Inflammatory macrophage treated with lipopolysaccharide for 1 hour (primary cell): Measurements from ENCODE around the gene HOXD4.
A peak's percentile ranks its signal among the peaks of the same experiment; 100 is the strongest.

Experiments used
- DNase-seq, 2 donors: peaks; one replicate each; pipeline ENCODE4 v3.0.0-alpha.2; 2020 to 2022

Gene HOXD4

DNA sequence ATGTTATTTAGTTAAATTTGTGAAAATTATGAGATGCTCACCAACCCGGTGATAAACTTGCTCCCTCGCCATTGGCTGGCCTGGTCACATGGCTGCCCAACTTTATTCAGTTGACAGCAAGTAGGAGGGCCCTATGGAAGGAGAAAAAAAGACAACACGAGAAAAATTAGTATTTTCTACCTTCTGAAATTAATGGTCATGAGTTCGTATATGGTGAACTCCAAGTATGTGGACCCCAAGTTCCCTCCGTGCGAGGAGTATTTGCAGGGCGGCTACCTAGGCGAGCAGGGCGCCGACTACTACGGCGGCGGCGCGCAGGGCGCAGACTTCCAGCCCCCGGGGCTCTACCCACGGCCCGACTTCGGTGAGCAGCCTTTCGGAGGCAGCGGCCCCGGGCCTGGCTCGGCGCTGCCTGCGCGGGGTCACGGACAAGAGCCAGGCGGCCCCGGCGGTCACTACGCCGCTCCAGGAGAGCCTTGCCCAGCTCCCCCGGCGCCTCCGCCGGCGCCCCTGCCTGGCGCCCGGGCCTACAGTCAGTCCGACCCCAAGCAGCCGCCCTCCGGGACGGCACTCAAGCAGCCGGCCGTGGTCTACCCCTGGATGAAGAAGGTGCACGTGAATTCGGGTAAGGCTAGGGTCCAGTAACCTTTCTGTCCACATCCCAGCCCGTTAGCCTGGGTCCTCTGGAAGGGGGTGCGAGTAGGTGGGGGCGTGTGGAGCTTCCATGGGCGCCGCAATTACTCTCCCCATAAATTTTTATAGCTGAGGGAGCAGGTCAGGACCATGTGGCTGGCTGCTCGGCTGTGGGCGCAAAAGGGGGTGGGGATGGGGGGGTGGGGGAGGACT lies at the start of gene HOXD4:
TSS of gene HOXD4 (plus strand) at position 109 of the 846 bp plus-strand sequence. CDS start at position 193, 84 bp downstream.
- no peak for DNase-seq

DNA sequence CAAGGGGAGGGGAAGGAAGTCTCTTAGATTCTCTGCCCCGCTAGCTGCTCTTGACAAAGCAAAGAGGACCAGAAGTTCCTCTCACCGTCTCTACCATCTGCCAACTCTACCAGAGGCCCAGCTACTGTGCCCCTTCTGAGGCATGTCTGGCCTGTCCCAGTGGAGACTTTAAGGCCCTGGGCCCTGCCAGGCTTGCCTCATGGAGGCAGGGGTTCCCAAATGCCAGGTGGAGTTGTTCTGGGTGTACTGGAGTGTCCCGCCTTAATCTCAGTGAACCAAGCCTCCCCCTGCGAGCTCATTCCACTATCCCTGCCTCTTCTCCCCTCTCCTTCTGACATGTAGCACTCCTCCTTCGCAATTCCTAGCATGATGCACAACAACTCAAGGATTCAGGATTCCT lies 49.5 kb upstream of the HOXD4 start:
- DNase-seq = no peak

DNA sequence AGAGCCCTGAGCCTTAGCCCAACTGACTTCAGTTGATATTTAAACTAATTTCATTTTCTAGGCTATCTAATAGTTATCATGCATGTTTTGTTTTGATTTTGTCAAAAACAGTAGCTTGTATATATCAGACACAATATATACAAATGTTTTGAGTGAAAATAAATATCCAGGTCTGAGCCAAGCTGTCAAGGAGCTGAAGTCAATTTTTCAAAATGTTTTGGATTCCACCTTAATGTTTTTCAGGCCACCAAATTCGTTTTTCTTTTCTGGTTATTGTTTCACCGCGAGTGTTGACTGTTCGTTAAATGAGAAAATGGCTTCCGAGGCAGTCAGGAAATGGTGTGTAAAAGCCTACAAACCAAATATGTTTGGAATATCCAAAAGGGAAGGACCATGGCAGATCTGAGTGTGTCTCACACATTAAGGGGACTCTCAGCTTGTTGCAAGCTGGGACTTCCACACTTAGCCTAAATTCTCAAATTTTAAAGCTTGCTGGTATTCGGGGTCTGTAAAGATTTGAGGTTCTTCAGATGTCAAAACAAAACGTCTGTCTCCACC lies 49.0 kb upstream of the HOXD4 start:
- no peak for DNase-seq

DNA sequence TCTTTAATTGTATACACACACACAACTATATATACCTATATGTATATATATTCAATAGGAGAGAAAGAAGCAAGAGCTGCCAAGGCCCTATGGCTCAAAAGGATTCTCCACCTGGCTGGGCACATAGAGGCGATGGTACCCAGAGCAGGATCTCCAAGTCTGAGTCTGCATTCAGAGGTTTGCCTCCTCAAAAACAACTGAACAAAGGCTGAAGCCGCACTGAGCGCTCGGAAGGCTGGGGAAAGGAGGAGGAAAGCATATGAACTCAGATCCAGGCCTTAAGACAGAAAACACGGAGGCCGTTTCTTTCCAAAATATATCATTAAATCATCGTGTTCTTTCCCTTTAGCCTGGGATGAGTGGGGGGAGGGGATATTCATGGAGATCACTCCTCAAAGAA lies 48.2 kb upstream of the HOXD4 start:
- DNase-seq = no peak

DNA sequence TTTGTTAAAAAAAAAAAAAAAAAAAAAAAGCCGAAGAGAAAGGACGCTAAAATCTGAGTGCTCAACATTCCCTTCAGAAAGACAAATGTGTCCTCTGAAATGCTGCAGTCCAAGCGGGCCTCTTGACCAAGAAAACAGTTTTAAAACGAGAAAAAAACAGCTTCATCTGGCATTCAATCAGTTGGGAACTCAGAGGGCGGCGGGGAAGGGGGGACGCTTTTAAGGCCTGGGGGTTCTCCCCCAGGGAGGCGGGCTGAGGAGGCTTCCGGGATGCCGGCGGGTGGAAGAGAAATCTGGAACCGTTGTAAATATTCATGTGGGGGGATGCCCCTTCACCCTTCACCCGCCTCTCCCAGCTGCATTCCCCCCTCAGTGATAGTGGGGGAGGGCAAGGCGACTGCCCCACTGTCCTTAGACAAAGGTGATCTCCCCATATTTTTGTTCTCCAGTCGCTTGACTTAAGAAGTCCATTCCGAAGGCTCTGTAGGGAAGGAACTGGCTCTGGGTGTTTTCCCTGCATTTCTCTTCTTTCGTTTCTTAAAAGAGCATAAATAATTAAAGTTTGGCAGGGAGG lies 47.5 kb upstream of the HOXD4 start:
- no peak for DNase-seq

DNA sequence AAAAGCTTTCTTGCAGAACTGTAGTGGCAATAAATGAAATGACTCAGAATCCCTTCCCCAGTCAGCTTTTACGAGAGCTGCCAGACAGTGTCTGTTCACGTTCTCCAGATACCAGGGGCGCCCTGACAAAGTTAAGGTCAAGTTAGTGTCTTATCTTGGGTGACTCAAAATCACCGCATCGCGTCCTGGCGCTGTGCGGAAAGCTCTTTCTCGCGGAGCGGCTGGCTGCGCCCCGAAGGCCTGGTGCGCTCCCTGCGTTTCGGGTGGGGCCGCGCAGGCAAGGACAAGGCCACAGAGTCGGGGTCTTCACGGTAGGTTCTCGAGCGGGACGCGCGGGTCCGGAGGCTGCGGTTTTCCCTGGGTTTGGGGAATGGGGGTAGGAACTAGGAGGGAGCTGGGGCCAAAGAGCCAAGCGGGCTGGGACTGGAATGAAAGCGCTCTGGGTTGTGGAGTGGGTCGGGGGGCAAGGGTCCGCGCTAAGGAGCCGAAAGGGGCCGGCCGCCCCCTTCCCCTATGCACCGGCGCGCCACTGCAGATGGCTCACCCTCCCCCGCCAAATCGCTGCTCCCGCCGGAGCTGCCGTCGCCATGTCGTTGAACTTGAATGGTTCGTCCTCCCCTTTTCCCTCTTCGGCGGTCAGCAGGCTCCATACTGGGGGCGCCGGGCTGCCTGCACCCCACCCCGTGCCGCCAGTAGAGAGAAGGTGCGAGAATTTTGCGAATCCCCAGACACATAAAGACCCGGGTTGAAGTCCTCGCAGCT lies 46.9 kb upstream of the HOXD4 start:
- DNase-seq = no peak

DNA sequence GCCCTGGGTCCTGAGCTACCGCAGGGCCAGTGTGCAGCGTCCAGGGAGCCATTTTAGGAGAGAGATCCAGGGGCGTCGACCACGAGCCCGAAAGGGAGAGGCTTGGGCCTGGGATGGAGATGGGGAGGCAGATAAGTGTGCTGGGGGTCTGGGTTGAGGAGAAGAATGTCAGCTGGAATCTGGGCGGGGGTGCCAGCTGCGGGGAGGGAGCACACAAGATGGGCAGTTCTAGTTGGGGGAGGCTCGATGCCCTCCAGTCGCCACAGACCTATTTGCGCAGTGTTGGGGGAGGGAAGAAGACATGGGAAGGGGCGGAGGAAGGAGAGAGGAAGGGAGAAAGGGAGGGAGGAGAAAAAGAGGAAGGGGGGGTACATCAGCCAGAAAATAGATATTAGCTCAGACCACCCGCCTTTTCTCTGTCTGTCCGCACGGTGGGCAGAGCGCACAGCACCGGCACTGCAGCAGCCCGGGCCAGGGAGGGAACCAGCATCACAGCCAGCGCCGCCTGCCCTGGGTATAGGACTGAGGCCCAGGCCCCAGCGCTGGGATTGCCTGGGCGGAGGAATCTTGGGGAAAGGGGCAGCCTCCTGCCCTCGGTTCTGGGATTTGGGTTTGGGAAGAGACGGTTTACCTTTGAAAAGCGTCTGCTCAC lies 46.1 kb upstream of the HOXD4 start:
- no peak for DNase-seq

DNA sequence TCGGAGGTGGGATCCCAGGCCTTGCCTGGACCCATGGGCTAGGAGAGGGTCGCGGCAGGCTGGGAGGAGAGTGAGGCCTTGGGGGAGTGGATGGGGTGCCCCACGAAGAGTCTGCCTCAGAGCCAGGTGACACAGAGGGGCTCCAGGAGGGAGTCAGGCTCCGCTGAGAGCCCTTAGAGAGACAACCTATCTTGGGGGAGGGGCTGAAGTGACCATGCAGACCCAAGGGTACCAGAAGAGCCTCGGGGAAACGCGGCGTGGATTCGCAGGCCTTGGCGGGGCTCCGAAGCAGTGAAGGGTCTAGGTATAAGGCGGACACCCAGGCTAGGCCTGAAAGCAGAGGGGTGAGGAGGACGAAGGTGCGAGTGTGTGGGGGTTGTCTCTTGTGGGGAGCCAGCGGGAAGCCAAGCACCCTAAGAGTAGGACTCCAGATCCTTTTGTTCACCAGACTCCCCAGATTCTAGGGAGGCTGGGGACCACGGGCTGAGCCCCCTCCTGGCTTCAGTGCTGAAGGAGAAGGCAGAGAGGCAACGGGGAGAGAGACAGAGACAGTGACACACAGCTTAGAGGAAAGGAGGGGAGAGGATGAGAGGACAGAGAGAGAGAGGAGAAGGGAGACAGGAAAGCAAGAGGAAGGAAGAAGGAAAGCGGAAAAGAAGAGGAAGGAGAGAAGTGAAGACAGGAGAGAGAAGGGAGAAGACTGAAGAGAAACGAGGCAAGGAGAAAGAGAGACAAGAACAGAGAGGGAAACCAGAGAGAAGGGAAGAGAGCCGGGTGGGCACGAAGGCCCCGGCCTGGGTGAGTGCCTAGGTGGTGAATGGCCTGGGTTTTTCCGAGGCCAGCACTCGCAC lies 45.4 kb upstream of the HOXD4 start:
- no peak for DNase-seq

DNA sequence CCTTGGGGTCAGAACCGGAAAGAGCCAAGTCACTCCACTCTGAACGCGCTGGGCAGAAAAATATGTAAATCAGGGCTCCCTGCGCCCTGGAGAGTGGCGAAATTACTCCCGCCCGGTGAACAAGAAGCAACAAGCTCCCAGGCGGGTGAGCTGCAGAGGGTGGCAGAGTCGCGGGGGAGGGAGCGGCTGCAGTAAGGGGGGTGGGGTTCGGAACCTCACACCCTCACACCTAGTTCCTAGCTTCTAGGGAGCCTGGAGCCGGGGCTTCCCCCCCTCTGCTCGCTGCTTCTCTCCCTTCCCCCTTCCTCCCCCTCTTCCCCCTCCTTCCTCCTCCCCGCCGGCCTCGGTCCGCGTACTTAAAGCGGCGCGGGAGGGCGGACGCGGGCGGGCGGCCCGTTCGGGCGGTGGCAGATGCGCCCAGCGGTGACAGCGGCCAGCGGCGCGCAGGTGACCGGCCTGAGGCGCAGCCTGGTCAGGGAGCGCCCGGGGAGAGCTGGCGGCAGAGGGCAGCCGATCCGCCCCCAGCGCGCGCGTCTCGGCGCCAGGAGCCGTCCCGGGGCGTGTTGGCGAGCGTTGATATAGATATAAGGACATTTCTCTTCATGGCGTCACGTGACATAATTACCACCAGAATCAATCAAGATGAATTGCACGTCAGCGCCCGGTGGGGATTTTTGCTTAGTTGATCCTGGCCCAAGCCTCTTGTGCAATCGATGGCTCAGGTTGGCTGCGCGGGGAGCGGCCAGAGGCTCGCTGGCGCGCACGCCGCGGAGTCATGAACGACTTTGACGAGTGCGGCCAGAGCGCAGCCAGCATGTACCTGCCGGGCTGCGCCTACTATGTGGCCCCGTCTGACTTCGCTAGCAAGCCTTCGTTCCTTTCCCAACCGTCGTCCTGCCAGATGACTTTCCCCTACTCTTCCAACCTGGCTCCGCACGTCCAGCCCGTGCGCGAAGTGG lies 44.5 kb upstream of the HOXD4 start, which contains the start of gene HOXD11:
TSS of gene HOXD11 (plus strand) at position 700 of the 959 bp plus-strand sequence. CDS start at position 776, 76 bp downstream.
- DNase-seq = no peak

DNA sequence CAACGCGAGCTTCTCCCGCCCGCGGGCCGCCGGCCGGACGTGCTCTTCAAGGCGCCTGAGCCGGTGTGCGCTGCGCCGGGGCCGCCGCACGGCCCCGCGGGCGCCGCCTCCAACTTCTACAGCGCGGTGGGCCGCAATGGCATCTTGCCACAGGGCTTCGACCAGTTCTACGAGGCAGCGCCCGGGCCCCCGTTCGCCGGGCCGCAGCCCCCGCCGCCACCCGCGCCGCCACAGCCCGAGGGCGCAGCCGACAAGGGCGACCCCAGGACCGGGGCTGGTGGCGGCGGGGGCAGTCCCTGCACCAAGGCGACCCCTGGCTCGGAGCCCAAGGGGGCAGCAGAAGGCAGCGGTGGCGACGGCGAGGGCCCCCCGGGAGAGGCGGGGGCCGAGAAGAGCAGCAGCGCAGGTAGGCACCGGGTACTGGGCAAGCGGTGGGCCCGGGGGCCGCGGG lies 43.6 kb upstream of the HOXD4 start:
- no peak for DNase-seq

DNA sequence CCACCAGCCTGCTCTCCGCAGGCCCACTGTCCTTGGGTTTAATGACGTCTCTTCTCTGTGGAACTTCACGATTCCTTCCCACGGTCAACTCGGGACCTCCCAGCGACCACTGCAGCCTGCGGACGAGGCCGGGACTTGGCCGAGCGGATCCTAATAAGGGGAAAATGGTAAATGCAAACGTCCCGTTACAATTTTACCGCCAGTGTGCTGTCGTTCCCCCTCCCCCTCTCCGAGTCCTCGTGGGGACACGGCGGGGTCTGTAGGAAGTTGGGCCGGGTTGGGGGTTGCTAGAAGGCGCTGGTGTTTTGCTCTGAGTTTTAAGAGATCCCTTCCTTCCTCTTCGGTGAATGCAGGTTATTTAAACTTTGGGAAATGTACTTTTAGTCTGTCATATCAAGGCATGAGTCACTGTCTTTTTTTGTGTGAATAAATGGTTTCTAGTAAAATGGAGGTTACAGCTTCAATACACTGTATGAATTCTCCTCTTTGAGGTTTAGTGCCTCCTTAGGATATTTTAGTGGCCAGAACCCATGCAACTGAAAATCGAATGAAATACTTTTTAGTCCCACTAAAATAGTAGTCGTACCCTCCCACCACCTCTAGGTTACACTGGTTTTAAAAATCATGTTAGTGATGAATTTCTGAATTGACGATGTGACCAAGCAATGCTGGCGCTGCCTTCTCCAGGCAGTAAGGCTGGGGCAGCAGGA lies 42.0 kb upstream of the HOXD4 start:
- DNase-seq = no peak

DNA sequence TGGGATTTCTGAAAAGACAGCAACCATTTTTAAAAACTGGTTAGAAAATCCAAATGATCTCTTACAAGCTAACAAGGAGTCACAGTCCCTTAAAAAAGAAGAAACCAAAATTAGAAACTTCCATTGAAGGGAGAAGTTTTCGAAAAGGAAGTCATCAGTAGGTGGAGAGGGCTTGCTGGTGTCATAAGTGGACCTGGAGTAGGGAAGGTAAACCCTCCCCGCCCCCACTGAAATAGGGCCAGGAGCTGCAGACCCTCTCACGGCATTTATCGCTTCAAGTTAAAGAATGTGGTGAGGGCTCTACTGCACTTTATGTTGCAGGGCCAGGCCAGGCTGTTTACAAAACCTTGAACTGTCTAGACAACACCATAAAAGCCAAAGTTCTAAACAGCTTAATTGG lies 41.4 kb upstream of the HOXD4 start:
- no peak for DNase-seq

DNA sequence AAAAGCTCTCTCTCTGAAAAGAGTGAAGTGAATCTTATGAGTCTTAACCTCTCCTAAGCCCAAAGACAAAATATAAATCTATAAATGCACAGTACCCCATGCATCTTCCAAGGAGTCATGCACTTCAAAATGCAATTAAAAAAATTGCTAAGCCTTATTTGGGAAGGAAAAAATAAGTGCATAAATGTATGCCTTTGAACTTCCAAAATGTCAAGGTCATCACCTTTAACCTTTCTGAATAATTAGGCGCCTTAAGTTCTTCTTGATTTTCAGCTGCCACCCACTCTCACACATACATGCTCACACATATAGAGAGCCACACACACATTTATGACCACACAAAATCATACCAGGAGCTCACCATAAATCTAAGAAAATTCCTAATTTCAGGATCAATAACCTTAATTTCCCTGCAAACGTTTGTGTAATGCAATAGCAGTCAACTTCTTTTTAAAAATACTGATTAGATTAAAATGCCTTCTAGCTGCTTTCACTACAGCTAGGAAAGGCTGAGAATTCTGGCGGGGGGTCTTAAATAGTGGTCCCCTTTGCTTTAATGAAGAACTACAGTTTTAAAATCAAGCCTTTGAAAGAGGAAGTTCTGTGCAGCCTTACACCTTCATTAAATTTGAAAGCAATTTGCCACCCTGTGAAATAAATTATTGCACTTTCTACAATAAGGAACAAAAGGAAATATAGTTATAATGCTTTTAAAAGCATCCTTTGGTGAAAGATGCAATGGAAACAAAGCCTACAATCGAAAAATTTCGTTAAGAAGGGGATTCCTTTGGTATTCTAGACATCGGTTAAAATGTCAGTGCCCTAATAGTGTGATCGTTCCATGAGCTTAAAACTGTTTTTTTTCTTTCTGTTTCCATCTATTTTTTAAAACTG lies 40.7 kb upstream of the HOXD4 start:
- no peak for DNase-seq

DNA sequence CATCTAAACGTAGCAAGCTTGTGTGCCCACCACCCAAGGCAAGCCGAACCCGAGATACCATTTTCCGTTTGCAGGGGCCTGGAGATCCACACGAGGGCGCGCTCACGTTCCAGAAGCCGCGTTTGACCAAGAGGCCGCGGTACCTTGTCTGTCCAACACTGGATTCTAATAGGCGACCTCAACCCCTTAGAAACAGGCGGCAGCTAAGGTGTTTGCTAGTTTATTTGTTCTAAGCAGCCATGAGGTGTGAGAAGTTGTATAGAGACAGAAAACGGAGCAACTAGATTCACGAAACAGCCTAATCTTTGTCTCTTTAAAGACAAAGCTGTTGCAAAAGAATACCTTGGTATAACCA lies 40.1 kb upstream of the HOXD4 start:
- peak in 1 of 2 donors; percentile 22 for DNase-seq

DNA sequence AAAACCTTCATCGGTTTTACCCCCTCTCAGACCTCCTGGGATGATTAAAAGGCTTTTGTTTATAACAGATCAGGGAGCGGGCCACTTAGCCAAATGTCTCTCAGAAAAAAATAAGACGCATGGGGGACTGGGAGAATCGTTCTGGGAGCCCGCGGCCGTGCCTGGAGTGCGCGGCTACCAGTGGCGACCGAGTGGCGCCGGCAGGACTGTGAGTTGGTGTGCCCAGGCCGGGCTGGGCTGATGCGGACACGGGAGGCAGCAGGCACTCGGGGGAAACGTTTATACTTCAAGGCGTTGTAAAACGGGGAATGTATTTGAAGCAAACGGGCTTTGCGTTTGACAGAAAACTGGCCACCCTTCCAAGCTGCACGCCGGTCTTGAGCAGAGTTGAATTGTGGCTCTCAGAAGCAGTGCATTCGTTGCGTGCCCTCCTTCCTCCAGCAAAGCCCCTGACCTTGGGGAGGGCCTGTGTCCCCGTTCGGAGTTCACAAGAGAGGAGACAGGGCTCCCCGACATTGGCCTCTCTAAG lies 39.4 kb upstream of the HOXD4 start:
- no peak for DNase-seq

DNA sequence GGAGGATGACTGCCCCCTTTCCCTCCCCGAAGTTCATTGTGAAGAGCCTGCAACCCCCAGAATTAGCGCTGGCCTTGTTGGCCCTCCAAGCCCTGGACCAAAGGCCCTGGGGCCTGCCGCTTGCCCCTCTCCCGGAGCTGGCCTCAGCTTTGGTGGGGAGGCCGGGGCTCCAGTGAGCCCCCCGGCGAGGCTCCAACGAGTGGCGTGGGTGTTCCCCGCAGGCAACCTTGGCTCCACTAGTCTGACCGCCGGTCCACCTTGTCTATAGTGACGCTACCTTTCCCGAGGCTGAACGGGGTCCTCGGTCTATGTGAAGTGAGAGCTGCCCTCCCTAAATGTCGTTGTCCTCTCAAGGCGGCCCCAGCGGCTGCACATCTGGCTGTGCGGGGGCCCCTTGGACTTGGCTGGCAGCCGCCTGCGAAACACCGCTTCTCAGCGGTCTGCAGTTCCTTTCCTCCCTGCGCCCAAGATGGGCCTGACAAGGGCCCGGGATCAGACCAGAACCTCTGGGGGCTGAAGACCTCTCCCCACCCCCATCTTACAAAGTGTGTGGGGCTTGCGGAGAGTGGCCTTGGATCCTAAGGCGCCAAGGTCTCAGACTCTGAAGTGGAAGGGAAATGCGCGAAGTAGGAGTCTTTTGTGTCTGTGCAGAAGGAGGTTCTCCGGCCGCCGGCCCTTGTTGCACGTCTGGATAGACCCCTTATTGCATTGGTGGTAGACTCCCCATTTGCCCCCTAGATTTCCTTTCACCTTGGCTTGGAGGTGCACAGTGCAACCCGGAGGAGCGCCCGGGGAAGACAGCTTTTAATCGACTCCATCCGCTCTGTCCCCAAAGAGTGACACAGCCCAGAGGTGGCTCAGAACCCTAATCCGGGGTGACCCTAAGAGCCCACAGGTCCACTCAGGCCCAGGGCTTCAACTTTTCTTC lies 38.7 kb upstream of the HOXD4 start:
- DNase-seq = no peak
